Endothelial cell of umbilical vein (primary cell): ENCODE results near the gene KISS1R.

ENCODE experiments used
- EZH2 ChIP-seq: IDR thresholded peaks from 2 replicates; pipeline ENCODE4 v1.6.1; 2012; ENCODE audit warnings: borderline replicate concordance, low read depth, mild to moderate bottlenecking, moderate library complexity, low read length, inconsistent platforms; ENCODE audit not compliant: severe bottlenecking
- POLR2A ChIP-seq: IDR thresholded peaks from 2 replicates; pipeline ENCODE4 v1.6.1; 2012; ENCODE audit warnings: low read depth, mild to moderate bottlenecking, control low read depth, low read length
- TF ChIP-seq, protein P1 (sequence below), 2 donors: IDR thresholded peaks; 1 replicate in 1 of 2; 2 replicates in 1 of 2; pipeline ENCODE4 v1.5.1; 2011; ENCODE audit warnings: low read length in 2 of 2, mild to moderate bottlenecking in 2 of 2, moderate library complexity in 2 of 2, control low read depth in 1 of 2, inconsistent platforms in 1 of 2, low read depth in 1 of 2; ENCODE audit not compliant: insufficient read depth in 1 of 2; ENCODE audit errors: extremely low read depth in 1 of 2

DNA sequence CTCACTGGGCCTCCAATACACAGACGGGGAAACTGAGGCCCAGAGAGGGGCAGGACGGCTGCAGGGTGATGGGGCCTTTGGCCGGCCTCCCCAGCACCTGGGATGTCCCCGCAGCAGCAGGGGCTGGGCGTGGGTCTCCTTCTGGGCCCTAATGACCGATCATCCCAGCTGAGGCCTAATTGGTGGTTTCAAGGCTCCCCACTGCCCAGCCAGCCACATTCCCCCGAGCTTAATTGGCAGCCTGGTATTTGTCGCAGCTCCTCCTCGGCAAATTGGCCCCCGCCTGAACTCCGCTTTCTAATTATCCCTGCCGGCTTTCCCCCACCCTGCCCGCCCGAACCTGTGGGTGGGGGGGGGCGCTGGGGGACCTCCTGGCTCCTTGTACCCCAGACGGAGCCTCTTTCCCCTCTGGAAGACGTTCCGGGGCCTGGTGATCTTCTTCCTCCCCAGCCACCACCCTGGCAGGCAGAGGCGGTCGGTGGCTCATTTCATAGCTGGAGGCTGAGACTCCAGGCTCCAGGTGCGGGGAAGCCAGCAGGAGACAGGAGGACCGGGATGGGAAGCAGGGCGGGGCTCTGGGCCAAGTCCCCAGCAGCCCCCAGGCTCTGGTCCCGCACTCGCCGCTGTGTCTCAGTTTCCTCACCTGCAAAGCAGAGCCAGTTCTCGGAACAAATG lies 39.8 kb downstream of the KISS1R start:
- TF ChIP-seq, protein P1, sequence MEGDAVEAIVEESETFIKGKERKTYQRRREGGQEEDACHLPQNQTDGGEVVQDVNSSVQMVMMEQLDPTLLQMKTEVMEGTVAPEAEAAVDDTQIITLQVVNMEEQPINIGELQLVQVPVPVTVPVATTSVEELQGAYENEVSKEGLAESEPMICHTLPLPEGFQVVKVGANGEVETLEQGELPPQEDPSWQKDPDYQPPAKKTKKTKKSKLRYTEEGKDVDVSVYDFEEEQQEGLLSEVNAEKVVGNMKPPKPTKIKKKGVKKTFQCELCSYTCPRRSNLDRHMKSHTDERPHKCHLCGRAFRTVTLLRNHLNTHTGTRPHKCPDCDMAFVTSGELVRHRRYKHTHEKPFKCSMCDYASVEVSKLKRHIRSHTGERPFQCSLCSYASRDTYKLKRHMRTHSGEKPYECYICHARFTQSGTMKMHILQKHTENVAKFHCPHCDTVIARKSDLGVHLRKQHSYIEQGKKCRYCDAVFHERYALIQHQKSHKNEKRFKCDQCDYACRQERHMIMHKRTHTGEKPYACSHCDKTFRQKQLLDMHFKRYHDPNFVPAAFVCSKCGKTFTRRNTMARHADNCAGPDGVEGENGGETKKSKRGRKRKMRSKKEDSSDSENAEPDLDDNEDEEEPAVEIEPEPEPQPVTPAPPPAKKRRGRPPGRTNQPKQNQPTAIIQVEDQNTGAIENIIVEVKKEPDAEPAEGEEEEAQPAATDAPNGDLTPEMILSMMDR (IDR thresholded peaks at IDR 0.05; ENCODE audit: extremely low read depth in 1 of 2, insufficient read depth in 1 of 2, low read depth in 1 of 2, low read length in 2 of 2): no peak
- no peak for TF ChIP-seq POLR2A
- TF ChIP-seq EZH2: no peak
